OCI-LY3 (cell line): Measurements from ENCODE around the gene OSBPL9.

Source experiments
- H2AFZ ChIP-seq: fragments of 200-600, 300-600 bp; shearing (Covaris generic); 2 replicates; pipeline ENCODE4 v1.6.0; 2014; ENCODE audit warnings: antibody characterized with exemption, low read depth, low read length
- H3K27ac ChIP-seq: fragments of 200-600, 300-600 bp; sonication (generic); 2 replicates; pipeline ENCODE4 v1.5.1; 2014; ENCODE audit warnings: mild to moderate bottlenecking, low read length, moderate library complexity, mixed read lengths
- H3K27me3 ChIP-seq: fragments of 200-600, 300-600 bp; sonication (generic); 2 replicates; pipeline ENCODE4 v1.6.1; 2014; ENCODE audit warnings: low read depth, low read length, mixed read lengths
- H3K36me3 ChIP-seq: fragments of 200-600, 300-600 bp; sonication (generic); replicated peaks from 2 replicates; pipeline ENCODE3; 2014; ENCODE audit warnings: low read depth, low read length, mixed read lengths
- H3K4me1 ChIP-seq: fragments of 300-600, 200-600 bp; sonication (generic); 2 replicates; pipeline ENCODE4 v1.6.1; 2014; ENCODE audit warnings: low read length, mixed read lengths
- H3K4me2 ChIP-seq: fragments of 200-600, 300-600 bp; sonication (generic); 2 replicates; pipeline ENCODE4 v1.6.1; 2014; ENCODE audit warnings: low read length, mixed read lengths
- H3K4me3 ChIP-seq: fragments of 300-600, 200-600 bp; sonication (generic); 2 replicates; pipeline ENCODE4 v1.5.1; 2014; ENCODE audit warnings: antibody characterized with exemption, mild to moderate bottlenecking, low read length, moderate library complexity
- H3K79me2 ChIP-seq: fragments of 300-600, 200-600 bp; shearing (Covaris generic); 2 replicates; pipeline ENCODE4 v1.6.1; 2014; ENCODE audit warnings: mild to moderate bottlenecking, low read length, mixed read lengths
- H3K9ac ChIP-seq: fragments of 300-600, 200-600 bp; shearing (Covaris generic); 2 replicates; pipeline ENCODE4 v1.6.0; 2014; ENCODE audit warnings: mild to moderate bottlenecking, low read length, moderate library complexity
- H3K9me3 ChIP-seq: fragments of 200-600, 300-600 bp; shearing (Covaris generic); 2 replicates; pipeline ENCODE4 v1.6.1; 2014; ENCODE audit warnings: low read length, mixed read lengths; ENCODE audit not compliant: insufficient read depth
- H4K20me1 ChIP-seq: fragments of 200-600, 300-600 bp; sonication (generic); 2 replicates; pipeline ENCODE4 v1.6.1; 2016; ENCODE audit warnings: low read length, mixed read lengths; ENCODE audit not compliant: insufficient read depth
- CTCF ChIP-seq: fragments of 200-600, 300-600 bp; sonication (generic); IDR thresholded peaks from 2 replicates; pipeline ENCODE4 v1.5.1; 2014; ENCODE audit warnings: antibody characterized with exemption, low read length, low read depth
- EZH2phosphoT487 ChIP-seq: fragments of 200-600 bp; shearing (Covaris generic); IDR thresholded peaks from 2 replicates; pipeline ENCODE4 v1.6.1; 2018; ENCODE audit warnings: antibody characterized with exemption, mixed run types, low read depth

OSBPL9 gene

DNA sequence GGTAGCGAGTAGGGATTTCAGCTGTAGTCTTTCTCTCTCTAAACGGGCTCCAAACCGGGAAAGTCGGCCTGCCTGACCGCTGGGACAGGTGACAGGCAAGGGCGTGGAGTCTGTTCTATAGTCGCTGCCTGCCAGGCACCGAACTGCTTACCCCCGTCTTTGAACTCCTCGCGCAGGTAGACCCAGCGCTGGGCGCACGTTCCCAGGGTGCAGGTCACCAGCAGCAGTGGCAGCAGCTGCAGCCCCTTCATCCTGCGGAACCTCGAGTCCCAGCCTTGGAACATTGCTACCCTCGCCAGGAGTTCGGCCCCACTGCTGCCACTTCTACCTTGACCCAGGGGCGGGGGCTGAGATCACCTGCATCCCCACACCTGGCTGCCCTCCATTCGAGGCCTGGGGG, 22.2 kb upstream of the OSBPL9 start:
- Histone ChIP-seq H4K20me1 (no peaks in the 10 kb centered on the region), H3K9me3 (no peaks in the 10 kb centered on the region), H3K79me2 (no peaks in the 10 kb centered on the region), H3K36me3 (no peaks in the 10 kb centered on the region), H3K9ac (no peak overlapping the region), H2AFZ (no peak overlapping the region), H3K4me3 (no peak overlapping the region), H3K27ac (no peak overlapping the region), H3K4me2 (no peak overlapping the region), H3K27me3 (no peaks in the 10 kb centered on the region), H3K4me1 (no peaks in the 10 kb centered on the region)
- no peak for TF ChIP-seq CTCF
- TF ChIP-seq EZH2phosphoT487, result no peak

DNA sequence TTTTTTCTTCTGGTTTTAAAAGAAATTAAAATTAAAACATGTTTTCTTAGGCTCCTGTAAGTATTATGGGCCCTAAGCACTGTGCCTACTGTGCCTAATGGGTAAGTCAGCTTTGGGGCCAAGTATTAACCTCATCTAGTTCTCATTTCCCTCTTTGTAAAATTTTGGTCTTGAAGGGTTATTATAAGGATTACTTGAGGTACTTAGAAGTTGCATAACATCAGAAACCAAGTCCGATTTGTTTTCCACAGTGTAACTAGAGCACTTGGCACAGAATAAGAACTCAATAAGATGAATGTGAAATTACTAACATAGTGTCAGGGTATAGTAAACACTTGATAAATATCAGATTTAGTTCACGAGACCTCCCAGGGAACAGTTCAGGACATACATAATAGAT, 16.4 kb upstream of the OSBPL9 start:
- Histone ChIP-seq H2AFZ (no peak overlapping the region), H3K36me3 (no peaks in the 10 kb centered on the region), H3K9ac (no peak overlapping the region), H3K27me3 (no peaks in the 10 kb centered on the region), H3K4me2 (no peak overlapping the region), H4K20me1 (no peaks in the 10 kb centered on the region), H3K27ac (no peak overlapping the region), H3K4me3 (no peak overlapping the region), H3K4me1 (no peaks in the 10 kb centered on the region), H3K9me3 (no peaks in the 10 kb centered on the region), H3K79me2 (no peaks in the 10 kb centered on the region)
- no peak for TF ChIP-seq EZH2phosphoT487
- TF ChIP-seq CTCF, result no peak

GRCh38 chr1:51600965-51601364, 15.9 kb upstream of the OSBPL9 start:
- Histone ChIP-seq H3K9ac (no peak overlapping the region), H3K36me3 (no peaks in the 10 kb centered on the region), H2AFZ (no peak overlapping the region), H3K27ac (no peak overlapping the region), H4K20me1 (no peaks in the 10 kb centered on the region), H3K79me2 (no peaks in the 10 kb centered on the region), H3K4me2 (no peak overlapping the region), H3K4me3 (no peak overlapping the region), H3K9me3 (no peaks in the 10 kb centered on the region), H3K4me1 (no peaks in the 10 kb centered on the region), H3K27me3 (no peaks in the 10 kb centered on the region)
- TF ChIP-seq EZH2phosphoT487 (no peak), CTCF (no peak)

DNA sequence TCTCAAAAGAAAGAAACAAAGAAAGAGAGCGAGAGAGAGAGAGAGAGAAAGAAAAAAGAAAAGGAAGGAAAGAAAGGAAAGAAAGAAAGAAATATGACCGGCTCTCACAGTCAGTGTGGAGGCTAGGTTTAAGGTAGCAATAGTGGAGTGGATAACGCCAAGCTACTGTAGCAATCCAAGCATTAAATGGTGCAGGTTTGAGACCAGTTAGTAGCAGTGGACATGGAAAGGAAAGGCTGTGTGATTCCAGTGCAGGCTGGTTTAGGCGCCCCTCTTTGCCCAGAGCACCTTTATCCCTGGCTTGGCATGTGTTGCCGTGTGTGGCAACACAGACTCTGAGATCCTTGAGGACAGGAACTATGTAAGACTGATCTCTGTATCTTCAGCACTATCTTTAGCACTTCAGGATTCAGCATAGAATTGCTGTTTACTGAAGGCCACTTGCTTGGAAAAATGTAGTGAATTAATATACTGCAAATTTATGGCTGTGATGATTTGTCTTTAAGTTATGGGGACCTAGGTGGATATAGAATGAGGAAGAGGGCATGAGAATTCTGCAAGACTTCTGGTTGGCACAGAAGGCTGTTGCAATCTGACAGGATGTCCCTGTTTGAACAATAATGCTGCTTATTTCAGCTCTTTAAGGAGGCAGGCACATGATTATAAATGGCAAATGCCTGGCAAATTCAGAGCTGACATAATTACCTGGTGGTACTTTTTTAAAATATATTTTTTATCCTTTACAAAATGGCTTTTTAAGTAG, 10.8 kb upstream of the OSBPL9 start:
- H3K4me1 ChIP-seq, result no peaks in the 10 kb centered on the region
- no peaks in the 10 kb centered on the region for H3K36me3 ChIP-seq
- H2AFZ ChIP-seq, result no peak overlapping the region
- H3K4me3 ChIP-seq, result no peak overlapping the region
- H3K27me3 ChIP-seq, result 0 out of 2 replicates have a peak, but pooled peaks cover 6% of the 10 kb centered on the region
- no peak overlapping the region for H3K4me2 ChIP-seq
- no peaks in the 10 kb centered on the region for H3K9me3 ChIP-seq
- no peaks in the 10 kb centered on the region for H4K20me1 ChIP-seq
- no peaks in the 10 kb centered on the region for H3K79me2 ChIP-seq
- no peak overlapping the region for H3K9ac ChIP-seq
- no peak overlapping the region for H3K27ac ChIP-seq
- no peak for TF ChIP-seq EZH2phosphoT487
- TF ChIP-seq CTCF, result no peak
